ENCODE data around the gene MAPK8.

The MAPK8 gene

GRCh38 chr10:48400129-48400849 is 93.8 kb downstream of the MAPK8 start:
- Histone ChIP-seq H3K9ac (ENCODE audit: low read length) (no peak overlapping the region), H3K27me3 (ENCODE audit: control insufficient read depth, insufficient read depth, low read length) (no peaks in the 10 kb centered on the region), H3K4me3 (ENCODE audit: low read length) (no peak overlapping the region), H3K27ac (ENCODE audit: low read depth, low read length) (no peak overlapping the region), H3K36me3 (ENCODE audit: control insufficient read depth, insufficient read depth, low read length) (no peaks in the 10 kb centered on the region), H3K4me1 (ENCODE audit: control insufficient read depth, insufficient read depth, low read length) (no peaks in the 10 kb centered on the region)

- Histone ChIP-seq H3K27ac (ENCODE audit: low read depth, low read length) (no peak overlapping the region), H3K9ac (ENCODE audit: low read length) (no peak overlapping the region), H3K4me1 (ENCODE audit: control insufficient read depth, insufficient read depth, low read length) (no peaks in the 10 kb centered on the region), H3K36me3 (ENCODE audit: control insufficient read depth, insufficient read depth, low read length) (no peaks in the 10 kb centered on the region), H3K4me3 (ENCODE audit: low read length) (no peak overlapping the region), H3K27me3 (ENCODE audit: control insufficient read depth, insufficient read depth, low read length) (no peaks in the 10 kb centered on the region)
Observed at GRCh38 chr10:48400850-48401220, 94.4 kb downstream of the MAPK8 start.

- H3K36me3 ChIP-seq (ENCODE audit: control insufficient read depth, insufficient read depth, low read length), result no peaks in the 10 kb centered on the region
- no peaks in the 10 kb centered on the region for H3K4me1 ChIP-seq (ENCODE audit: control insufficient read depth, insufficient read depth, low read length)
- no peak overlapping the region for H3K27ac ChIP-seq (ENCODE audit: low read depth, low read length)
- H3K9ac ChIP-seq (ENCODE audit: low read length), result no peak overlapping the region
- no peaks in the 10 kb centered on the region for H3K27me3 ChIP-seq (ENCODE audit: control insufficient read depth, insufficient read depth, low read length)
- no peak overlapping the region for H3K4me3 ChIP-seq (ENCODE audit: low read length)
Observed at GRCh38 chr10:48404646-48405045, 98.2 kb downstream of the MAPK8 start.

DNA sequence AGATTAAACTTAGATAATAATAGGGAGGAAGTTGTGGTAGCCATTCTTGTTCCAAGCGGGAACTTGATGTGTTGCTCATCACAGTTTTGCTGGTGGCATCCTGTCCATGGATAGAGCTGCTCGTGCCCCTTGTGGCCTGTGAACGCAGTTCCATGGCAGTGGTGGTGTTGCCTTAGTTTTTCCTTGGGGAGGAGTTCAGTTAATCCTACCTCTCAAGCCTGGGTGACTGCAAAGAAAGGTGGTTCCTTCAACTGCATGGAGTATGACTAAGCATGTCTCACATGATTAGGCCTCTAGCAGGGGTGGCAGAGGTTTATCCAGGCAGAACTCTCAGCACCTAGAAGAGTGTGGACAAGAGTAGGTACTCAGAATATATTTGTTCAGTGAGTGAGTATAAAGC is 99.7 kb downstream of the MAPK8 start:
- H3K27ac ChIP-seq (ENCODE audit: low read depth, low read length), result no peak overlapping the region
- H3K9ac ChIP-seq (ENCODE audit: low read length), result no peak overlapping the region
- no peaks in the 10 kb centered on the region for H3K27me3 ChIP-seq (ENCODE audit: control insufficient read depth, insufficient read depth, low read length)
- no peaks in the 10 kb centered on the region for H3K4me1 ChIP-seq (ENCODE audit: control insufficient read depth, insufficient read depth, low read length)
- H3K4me3 ChIP-seq (ENCODE audit: low read length), result no peak overlapping the region
- H3K36me3 ChIP-seq (ENCODE audit: control insufficient read depth, insufficient read depth, low read length), result peaks cover 6% of the 10 kb centered on the region

DNA sequence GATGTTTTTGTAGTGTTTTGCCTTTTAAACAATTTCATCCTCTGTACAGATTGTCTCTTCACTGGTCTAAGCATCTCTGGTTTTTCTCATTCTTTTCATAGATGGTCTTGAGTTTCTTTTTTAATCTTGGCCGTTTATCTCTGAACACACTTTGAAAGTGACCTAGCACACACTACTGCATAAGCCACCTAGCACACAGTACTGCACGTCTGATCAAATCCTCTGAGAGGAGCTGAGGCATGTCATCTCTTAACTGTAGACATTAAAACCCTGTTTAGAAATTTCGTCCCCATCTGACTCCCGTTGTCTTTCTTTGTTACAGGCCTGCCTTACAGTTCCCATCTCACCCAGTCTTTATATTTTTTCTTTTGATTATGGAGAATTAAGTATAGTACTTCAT is 100.2 kb downstream of the MAPK8 start:
- no peak overlapping the region for H3K9ac ChIP-seq (ENCODE audit: low read length)
- peaks cover 6% of the 10 kb centered on the region for H3K36me3 ChIP-seq (ENCODE audit: control insufficient read depth, insufficient read depth, low read length)
- H3K4me1 ChIP-seq (ENCODE audit: control insufficient read depth, insufficient read depth, low read length), result no peaks in the 10 kb centered on the region
- H3K4me3 ChIP-seq (ENCODE audit: low read length), result no peak overlapping the region
- H3K27ac ChIP-seq (ENCODE audit: low read depth, low read length), result no peak overlapping the region
- no peaks in the 10 kb centered on the region for H3K27me3 ChIP-seq (ENCODE audit: control insufficient read depth, insufficient read depth, low read length)

- Histone ChIP-seq H3K4me3 (ENCODE audit: low read length) (no peak overlapping the region), H3K27me3 (ENCODE audit: control insufficient read depth, insufficient read depth, low read length) (no peaks in the 10 kb centered on the region), H3K9ac (ENCODE audit: low read length) (no peak overlapping the region), H3K4me1 (ENCODE audit: control insufficient read depth, insufficient read depth, low read length) (no peaks in the 10 kb centered on the region), H3K36me3 (ENCODE audit: control insufficient read depth, insufficient read depth, low read length) (peaks cover 6% of the 10 kb centered on the region), H3K27ac (ENCODE audit: low read depth, low read length) (no peak overlapping the region)
Observed at GRCh38 chr10:48410503-48410902, 104.0 kb downstream of the MAPK8 start.

GRCh38 chr10:48411510-48411909 is 105.0 kb downstream of the MAPK8 start:
- peaks cover 6% of the 10 kb centered on the region for H3K36me3 ChIP-seq (ENCODE audit: control insufficient read depth, insufficient read depth, low read length)
- H3K27ac ChIP-seq (ENCODE audit: low read depth, low read length), result no peak overlapping the region
- H3K4me3 ChIP-seq (ENCODE audit: low read length), result no peak overlapping the region
- no peaks in the 10 kb centered on the region for H3K27me3 ChIP-seq (ENCODE audit: control insufficient read depth, insufficient read depth, low read length)
- H3K9ac ChIP-seq (ENCODE audit: low read length), result no peak overlapping the region
- H3K4me1 ChIP-seq (ENCODE audit: control insufficient read depth, insufficient read depth, low read length), result no peaks in the 10 kb centered on the region

GRCh38 chr10:48412081-48412480 is 105.6 kb downstream of the MAPK8 start:
- peaks cover 6% of the 10 kb centered on the region for H3K36me3 ChIP-seq (ENCODE audit: control insufficient read depth, insufficient read depth, low read length)
- H3K27me3 ChIP-seq (ENCODE audit: control insufficient read depth, insufficient read depth, low read length), result no peaks in the 10 kb centered on the region
- H3K4me1 ChIP-seq (ENCODE audit: control insufficient read depth, insufficient read depth, low read length), result no peaks in the 10 kb centered on the region
- H3K9ac ChIP-seq (ENCODE audit: low read length), result no peak overlapping the region
- H3K4me3 ChIP-seq (ENCODE audit: low read length), result no peak overlapping the region
- H3K27ac ChIP-seq (ENCODE audit: low read depth, low read length), result no peak overlapping the region

DNA sequence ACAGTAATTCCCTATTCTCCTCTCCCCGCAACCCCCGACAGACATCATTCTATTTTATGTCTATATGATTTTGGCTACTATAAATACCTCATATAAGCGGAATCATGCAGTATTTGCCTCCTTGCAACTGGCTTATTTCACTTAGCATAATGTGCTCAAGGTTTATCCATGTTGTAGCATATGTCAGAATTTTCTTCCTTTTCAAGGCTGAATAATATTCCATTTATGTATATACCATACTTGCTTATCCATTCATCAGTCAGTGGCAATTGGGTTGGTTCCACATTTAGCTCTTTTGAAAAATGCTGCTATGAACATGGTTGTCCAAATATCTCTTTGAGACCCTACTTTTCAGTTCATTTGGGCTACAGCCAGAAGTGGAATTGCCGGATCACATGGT is 106.5 kb downstream of the MAPK8 start:
- Histone ChIP-seq H3K27me3 (ENCODE audit: control insufficient read depth, insufficient read depth, low read length) (no peaks in the 10 kb centered on the region), H3K9ac (ENCODE audit: low read length) (no peak overlapping the region), H3K27ac (ENCODE audit: low read depth, low read length) (no peak overlapping the region), H3K4me3 (ENCODE audit: low read length) (no peak overlapping the region), H3K4me1 (ENCODE audit: control insufficient read depth, insufficient read depth, low read length) (no peaks in the 10 kb centered on the region), H3K36me3 (ENCODE audit: control insufficient read depth, insufficient read depth, low read length) (peaks cover 6% of the 10 kb centered on the region)

- peaks cover 6% of the 10 kb centered on the region for H3K36me3 ChIP-seq (ENCODE audit: control insufficient read depth, insufficient read depth, low read length)
- H3K27ac ChIP-seq (ENCODE audit: low read depth, low read length), result no peak overlapping the region
- H3K4me3 ChIP-seq (ENCODE audit: low read length), result no peak overlapping the region
- H3K4me1 ChIP-seq (ENCODE audit: control insufficient read depth, insufficient read depth, low read length), result no peaks in the 10 kb centered on the region
- H3K27me3 ChIP-seq (ENCODE audit: control insufficient read depth, insufficient read depth, low read length), result no peaks in the 10 kb centered on the region
- H3K9ac ChIP-seq (ENCODE audit: low read length), result no peak overlapping the region
Observed at GRCh38 chr10:48414160-48414559, 107.7 kb downstream of the MAPK8 start.

GRCh38 chr10:48414778-48415177 is 108.3 kb downstream of the MAPK8 start:
- H3K4me1 ChIP-seq (ENCODE audit: control insufficient read depth, insufficient read depth, low read length), result no peaks in the 10 kb centered on the region
- peaks cover 6% of the 10 kb centered on the region for H3K36me3 ChIP-seq (ENCODE audit: control insufficient read depth, insufficient read depth, low read length)
- no peak overlapping the region for H3K9ac ChIP-seq (ENCODE audit: low read length)
- H3K27me3 ChIP-seq (ENCODE audit: control insufficient read depth, insufficient read depth, low read length), result no peaks in the 10 kb centered on the region
- H3K27ac ChIP-seq (ENCODE audit: low read depth, low read length), result no peak overlapping the region
- H3K4me3 ChIP-seq (ENCODE audit: low read length), result no peak overlapping the region

- no peaks in the 10 kb centered on the region for H3K36me3 ChIP-seq (ENCODE audit: control insufficient read depth, insufficient read depth, low read length)
- no peak overlapping the region for H3K4me3 ChIP-seq (ENCODE audit: low read length)
- H3K27ac ChIP-seq (ENCODE audit: low read depth, low read length), result no peak overlapping the region
- H3K27me3 ChIP-seq (ENCODE audit: control insufficient read depth, insufficient read depth, low read length), result no peaks in the 10 kb centered on the region
- no peaks in the 10 kb centered on the region for H3K4me1 ChIP-seq (ENCODE audit: control insufficient read depth, insufficient read depth, low read length)
- H3K9ac ChIP-seq (ENCODE audit: low read length), result no peak overlapping the region
Observed at GRCh38 chr10:48416584-48417232, 110.2 kb downstream of the MAPK8 start.

GRCh38 chr10:48417374-48417773 is 110.9 kb downstream of the MAPK8 start:
- H3K36me3 ChIP-seq (ENCODE audit: control insufficient read depth, insufficient read depth, low read length), result no peaks in the 10 kb centered on the region
- no peak overlapping the region for H3K4me3 ChIP-seq (ENCODE audit: low read length)
- no peak overlapping the region for H3K27ac ChIP-seq (ENCODE audit: low read depth, low read length)
- no peak overlapping the region for H3K9ac ChIP-seq (ENCODE audit: low read length)
- H3K27me3 ChIP-seq (ENCODE audit: control insufficient read depth, insufficient read depth, low read length), result no peaks in the 10 kb centered on the region
- no peaks in the 10 kb centered on the region for H3K4me1 ChIP-seq (ENCODE audit: control insufficient read depth, insufficient read depth, low read length)

All from rectal smooth muscle tissue (tissue), 1 donor.